SH-SY5Y (cell line): ENCODE measurements around the gene LRRTM4.

Source experiments
- GATA2 ChIP-seq: IDR thresholded peaks from 2 replicates; pipeline ENCODE4 v1.6.1; 2011; ENCODE audit warnings: mild to moderate bottlenecking, low read depth, low read length
- GATA3 ChIP-seq: IDR thresholded peaks from 2 replicates; pipeline ENCODE4 v1.6.1; 2011; ENCODE audit warnings: low read depth, mild to moderate bottlenecking, low read length, moderate library complexity

DNA sequence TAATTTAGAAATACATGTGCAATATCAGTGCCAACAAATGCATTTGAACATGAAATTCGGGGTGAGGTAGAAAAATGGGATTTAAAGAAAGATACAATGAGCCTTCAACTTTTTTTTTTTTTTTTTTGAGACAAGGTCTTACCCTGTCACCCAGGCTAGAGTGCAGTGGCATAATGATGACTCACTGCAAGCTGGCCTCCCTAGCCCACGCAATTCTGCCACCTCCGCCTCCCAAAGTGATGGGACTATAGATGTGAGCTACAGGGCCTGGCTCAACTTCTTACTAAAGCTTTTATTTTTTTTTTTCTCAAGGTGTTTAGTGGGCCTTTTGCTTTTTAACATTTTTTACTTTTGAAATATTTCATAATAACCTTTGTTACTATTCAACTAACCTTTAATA lies 365.6 kb downstream of the LRRTM4 start:
- TF ChIP-seq GATA2 (no peak), GATA3 (no peak)
